ENCODE results near the gene JUND. TPM values are rescaled to one million over a fixed set of nuclear protein-coding genes. Genes with fewer than 3 reads are reported as not detected.

The JUND gene
- total and polyA plus RNA-seq, 2 experiments from 2014 or later: 40.0 to 181 TPM

DNA sequence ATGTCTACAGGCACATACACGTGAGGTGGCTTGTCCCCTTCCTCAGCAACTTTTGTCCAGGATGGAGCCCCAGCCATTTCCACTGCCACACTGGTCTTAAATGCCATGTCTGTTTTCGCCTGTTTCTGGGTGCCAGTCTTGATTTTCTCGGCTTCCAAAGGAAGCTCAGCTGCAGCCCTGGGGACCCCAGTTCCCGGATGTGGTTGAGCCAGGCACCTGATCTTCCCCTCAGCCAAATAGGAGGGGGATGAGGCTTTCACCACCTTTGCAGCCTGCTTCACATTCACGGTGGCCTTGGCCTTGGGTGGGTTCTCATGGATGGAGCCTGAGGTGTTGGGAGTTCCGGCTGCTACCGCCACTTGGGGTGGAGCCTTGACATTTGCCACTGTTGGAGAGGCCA is 15.8 kb downstream of the JUND start:
- H3K9me2 ChIP-seq (ENCODE audit: insufficient read depth): peaks cover 6% of the 10 kb centered on the region; the same call in 1 of the 2 replicates
- no peaks in the 10 kb centered on the region for H4K20me1 ChIP-seq (replicated peaks; ENCODE audit: insufficient read depth)
- H3K36me3 ChIP-seq (ENCODE audit: insufficient read depth): no peaks in the 10 kb centered on the region
- H3K4me2 ChIP-seq: no peak overlapping the region
- H3K27ac Mint-ChIP-seq: no peak overlapping the region
- H3K4me1 Mint-ChIP-seq: no peaks in the 10 kb centered on the region
- H3K79me2 ChIP-seq (replicated peaks; ENCODE audit: insufficient read depth): no peaks in the 10 kb centered on the region
- no peak overlapping the region for H3K4me3 Mint-ChIP-seq
- H3K27ac ChIP-seq (ENCODE audit: low read depth): no peak overlapping the region
- no peak overlapping the region for H3K4me3 ChIP-seq
- TF ChIP-seq JUNB (IDR thresholded peaks at IDR 0.05; ENCODE audit: unreplicated experiment) (no peak), ZNF331 (CRISPR knock-in tag; IDR thresholded peaks at IDR 0.05; ENCODE audit: low read depth) (no peak), EZH2phosphoT487 (IDR thresholded peaks at IDR 0.05; ENCODE audit: unreplicated experiment) (no peak), POLR2AphosphoS5 (IDR thresholded peaks at IDR 0.05; ENCODE audit: low read depth) (no peak), NANOG (IDR thresholded peaks at IDR 0.05; ENCODE audit: borderline replicate concordance) (no peak), EZH2 (IDR thresholded peaks at IDR 0.05; ENCODE audit: low read depth, unreplicated experiment) (no peak), ZNF114 (CRISPR knock-in tag; IDR thresholded peaks at IDR 0.05) (no peak), STAT1 (IDR thresholded peaks at IDR 0.05; ENCODE audit: unreplicated experiment) (no peak), CREB1 (CRISPR knock-in tag; IDR thresholded peaks at IDR 0.05; ENCODE audit: low read depth) (no peak)
- TF ChIP-seq, protein P1, sequence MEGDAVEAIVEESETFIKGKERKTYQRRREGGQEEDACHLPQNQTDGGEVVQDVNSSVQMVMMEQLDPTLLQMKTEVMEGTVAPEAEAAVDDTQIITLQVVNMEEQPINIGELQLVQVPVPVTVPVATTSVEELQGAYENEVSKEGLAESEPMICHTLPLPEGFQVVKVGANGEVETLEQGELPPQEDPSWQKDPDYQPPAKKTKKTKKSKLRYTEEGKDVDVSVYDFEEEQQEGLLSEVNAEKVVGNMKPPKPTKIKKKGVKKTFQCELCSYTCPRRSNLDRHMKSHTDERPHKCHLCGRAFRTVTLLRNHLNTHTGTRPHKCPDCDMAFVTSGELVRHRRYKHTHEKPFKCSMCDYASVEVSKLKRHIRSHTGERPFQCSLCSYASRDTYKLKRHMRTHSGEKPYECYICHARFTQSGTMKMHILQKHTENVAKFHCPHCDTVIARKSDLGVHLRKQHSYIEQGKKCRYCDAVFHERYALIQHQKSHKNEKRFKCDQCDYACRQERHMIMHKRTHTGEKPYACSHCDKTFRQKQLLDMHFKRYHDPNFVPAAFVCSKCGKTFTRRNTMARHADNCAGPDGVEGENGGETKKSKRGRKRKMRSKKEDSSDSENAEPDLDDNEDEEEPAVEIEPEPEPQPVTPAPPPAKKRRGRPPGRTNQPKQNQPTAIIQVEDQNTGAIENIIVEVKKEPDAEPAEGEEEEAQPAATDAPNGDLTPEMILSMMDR (conservative IDR thresholded peaks at IDR 0.05; ENCODE audit: low read depth in 2 of 2): no peak
- TF ChIP-seq, protein P2, sequence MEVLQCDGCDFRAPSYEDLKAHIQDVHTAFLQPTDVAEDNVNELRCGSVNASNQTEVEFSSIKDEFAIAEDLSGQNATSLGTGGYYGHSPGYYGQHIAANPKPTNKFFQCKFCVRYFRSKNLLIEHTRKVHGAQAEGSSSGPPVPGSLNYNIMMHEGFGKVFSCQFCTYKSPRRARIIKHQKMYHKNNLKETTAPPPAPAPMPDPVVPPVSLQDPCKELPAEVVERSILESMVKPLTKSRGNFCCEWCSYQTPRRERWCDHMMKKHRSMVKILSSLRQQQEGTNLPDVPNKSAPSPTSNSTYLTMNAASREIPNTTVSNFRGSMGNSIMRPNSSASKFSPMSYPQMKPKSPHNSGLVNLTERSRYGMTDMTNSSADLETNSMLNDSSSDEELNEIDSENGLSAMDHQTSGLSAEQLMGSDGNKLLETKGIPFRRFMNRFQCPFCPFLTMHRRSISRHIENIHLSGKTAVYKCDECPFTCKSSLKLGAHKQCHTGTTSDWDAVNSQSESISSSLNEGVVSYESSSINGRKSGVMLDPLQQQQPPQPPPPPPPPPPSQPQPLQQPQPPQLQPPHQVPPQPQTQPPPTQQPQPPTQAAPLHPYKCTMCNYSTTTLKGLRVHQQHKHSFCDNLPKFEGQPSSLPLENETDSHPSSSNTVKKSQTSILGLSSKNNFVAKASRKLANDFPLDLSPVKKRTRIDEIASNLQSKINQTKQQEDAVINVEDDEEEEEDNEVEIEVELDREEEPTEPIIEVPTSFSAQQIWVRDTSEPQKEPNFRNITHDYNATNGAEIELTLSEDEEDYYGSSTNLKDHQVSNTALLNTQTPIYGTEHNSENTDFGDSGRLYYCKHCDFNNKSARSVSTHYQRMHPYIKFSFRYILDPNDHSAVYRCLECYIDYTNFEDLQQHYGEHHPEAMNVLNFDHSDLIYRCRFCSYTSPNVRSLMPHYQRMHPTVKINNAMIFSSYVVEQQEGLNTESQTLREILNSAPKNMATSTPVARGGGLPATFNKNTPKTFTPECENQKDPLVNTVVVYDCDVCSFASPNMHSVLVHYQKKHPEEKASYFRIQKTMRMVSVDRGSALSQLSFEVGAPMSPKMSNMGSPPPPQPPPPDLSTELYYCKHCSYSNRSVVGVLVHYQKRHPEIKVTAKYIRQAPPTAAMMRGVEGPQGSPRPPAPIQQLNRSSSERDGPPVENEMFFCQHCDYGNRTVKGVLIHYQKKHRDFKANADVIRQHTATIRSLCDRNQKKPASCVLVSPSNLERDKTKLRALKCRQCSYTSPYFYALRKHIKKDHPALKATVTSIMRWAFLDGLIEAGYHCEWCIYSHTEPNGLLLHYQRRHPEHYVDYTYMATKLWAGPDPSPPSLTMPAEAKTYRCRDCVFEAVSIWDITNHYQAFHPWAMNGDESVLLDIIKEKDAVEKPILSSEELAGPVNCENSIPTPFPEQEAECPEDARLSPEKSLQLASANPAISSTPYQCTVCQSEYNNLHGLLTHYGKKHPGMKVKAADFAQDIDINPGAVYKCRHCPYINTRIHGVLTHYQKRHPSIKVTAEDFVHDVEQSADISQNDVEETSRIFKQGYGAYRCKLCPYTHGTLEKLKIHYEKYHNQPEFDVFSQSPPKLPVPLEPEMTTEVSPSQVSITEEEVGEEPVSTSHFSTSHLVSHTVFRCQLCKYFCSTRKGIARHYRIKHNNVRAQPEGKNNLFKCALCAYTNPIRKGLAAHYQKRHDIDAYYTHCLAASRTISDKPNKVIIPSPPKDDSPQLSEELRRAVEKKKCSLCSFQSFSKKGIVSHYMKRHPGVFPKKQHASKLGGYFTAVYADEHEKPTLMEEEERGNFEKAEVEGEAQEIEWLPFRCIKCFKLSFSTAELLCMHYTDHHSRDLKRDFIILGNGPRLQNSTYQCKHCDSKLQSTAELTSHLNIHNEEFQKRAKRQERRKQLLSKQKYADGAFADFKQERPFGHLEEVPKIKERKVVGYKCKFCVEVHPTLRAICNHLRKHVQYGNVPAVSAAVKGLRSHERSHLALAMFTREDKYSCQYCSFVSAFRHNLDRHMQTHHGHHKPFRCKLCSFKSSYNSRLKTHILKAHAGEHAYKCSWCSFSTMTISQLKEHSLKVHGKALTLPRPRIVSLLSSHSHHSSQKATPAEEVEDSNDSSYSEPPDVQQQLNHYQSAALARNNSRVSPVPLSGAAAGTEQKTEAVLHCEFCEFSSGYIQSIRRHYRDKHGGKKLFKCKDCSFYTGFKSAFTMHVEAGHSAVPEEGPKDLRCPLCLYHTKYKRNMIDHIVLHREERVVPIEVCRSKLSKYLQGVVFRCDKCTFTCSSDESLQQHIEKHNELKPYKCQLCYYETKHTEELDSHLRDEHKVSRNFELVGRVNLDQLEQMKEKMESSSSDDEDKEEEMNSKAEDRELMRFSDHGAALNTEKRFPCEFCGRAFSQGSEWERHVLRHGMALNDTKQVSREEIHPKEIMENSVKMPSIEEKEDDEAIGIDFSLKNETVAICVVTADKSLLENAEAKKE (CRISPR knock-in tag; IDR thresholded peaks at IDR 0.05): no peak
- TF ChIP-seq, protein P3, sequence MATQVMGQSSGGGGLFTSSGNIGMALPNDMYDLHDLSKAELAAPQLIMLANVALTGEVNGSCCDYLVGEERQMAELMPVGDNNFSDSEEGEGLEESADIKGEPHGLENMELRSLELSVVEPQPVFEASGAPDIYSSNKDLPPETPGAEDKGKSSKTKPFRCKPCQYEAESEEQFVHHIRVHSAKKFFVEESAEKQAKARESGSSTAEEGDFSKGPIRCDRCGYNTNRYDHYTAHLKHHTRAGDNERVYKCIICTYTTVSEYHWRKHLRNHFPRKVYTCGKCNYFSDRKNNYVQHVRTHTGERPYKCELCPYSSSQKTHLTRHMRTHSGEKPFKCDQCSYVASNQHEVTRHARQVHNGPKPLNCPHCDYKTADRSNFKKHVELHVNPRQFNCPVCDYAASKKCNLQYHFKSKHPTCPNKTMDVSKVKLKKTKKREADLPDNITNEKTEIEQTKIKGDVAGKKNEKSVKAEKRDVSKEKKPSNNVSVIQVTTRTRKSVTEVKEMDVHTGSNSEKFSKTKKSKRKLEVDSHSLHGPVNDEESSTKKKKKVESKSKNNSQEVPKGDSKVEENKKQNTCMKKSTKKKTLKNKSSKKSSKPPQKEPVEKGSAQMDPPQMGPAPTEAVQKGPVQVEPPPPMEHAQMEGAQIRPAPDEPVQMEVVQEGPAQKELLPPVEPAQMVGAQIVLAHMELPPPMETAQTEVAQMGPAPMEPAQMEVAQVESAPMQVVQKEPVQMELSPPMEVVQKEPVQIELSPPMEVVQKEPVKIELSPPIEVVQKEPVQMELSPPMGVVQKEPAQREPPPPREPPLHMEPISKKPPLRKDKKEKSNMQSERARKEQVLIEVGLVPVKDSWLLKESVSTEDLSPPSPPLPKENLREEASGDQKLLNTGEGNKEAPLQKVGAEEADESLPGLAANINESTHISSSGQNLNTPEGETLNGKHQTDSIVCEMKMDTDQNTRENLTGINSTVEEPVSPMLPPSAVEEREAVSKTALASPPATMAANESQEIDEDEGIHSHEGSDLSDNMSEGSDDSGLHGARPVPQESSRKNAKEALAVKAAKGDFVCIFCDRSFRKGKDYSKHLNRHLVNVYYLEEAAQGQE (IDR thresholded peaks at IDR 0.05; ENCODE audit: unreplicated experiment): no peak
- TF ChIP-seq, protein P4, sequence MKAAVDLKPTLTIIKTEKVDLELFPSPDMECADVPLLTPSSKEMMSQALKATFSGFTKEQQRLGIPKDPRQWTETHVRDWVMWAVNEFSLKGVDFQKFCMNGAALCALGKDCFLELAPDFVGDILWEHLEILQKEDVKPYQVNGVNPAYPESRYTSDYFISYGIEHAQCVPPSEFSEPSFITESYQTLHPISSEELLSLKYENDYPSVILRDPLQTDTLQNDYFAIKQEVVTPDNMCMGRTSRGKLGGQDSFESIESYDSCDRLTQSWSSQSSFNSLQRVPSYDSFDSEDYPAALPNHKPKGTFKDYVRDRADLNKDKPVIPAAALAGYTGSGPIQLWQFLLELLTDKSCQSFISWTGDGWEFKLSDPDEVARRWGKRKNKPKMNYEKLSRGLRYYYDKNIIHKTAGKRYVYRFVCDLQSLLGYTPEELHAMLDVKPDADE (IDR thresholded peaks at IDR 0.05): no peak
- peaks cover 18% of the 10 kb centered on the region for H3K27me3 Mint-ChIP-seq (ENCODE audit: insufficient read depth, low read depth, poor library complexity)
- no peaks in the 10 kb centered on the region for H3K27me3 ChIP-seq (ENCODE audit: insufficient read depth)
- H3F3A ChIP-seq (replicated peaks; ENCODE audit: low read depth): no peaks in the 10 kb centered on the region
- peaks cover 7% of the 10 kb centered on the region; the same call in 1 of the 3 replicates for H3K9me3 Mint-ChIP-seq
- no peak overlapping the region for H2AFZ ChIP-seq
- no peaks in the 10 kb centered on the region for H3K4me1 ChIP-seq (ENCODE audit: insufficient read depth)
- DNase-seq (ENCODE audit: low spot score): no peak
- ATAC-seq: no peak
- peaks cover 5% of the 10 kb centered on the region; the same call in 1 of the 3 replicates for H3K36me3 Mint-ChIP-seq (ENCODE audit: low read depth)
